ENCODE results near the gene EN2.

DNA sequence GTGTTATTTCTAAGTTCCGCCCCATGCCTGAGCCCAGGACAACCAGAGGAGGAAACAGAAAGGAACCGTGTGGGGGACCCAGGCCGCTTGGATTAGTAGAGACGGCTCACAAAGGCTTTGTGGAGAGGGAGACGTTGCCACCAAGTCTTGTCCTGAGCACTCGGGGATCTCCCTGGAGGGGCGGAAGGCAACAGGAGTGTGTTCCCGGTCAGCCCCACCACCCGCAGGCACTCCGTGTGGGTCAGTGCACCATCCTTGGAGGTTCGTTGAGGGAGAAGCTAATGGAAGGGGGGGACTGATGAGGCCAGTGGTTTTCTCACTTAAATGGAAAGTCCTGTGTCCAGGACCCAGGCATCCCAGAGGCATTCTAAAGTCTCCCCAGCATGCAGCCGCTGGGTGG lies 26.7 kb upstream of the EN2 start:
- TF ChIP-seq EZH2 (IDR thresholded peaks at IDR 0.05; ENCODE audit: insufficient read depth, poor library complexity, severe bottlenecking) (no peak), EZH2phosphoT487 (IDR thresholded peaks at IDR 0.05; ENCODE audit: insufficient read depth, low read depth) (no peak)

Measured in GM23248 (cell line).